Lung microvascular endothelial cell (primary cell): Measurements from ENCODE around the gene TNNI3. TPM values are rescaled to one million over a fixed set of nuclear protein-coding genes. Genes with fewer than 3 reads are reported as not detected.

Source experiments
- DNase-seq, 2 donors: peaks; one replicate each; pipeline versions ENCODE4 v3.0.0 to v3.0.0-alpha.2; 2010; ENCODE audit warnings: low read depth in 2 of 2
- total RNA-seq: library from RNA; depleted of rRNA; stranded (reverse); fragments of >200 nt; gene quantifications from 2 replicates; pipeline ENCODE4 v1.2.1, GENCODE V29; 2014

TNNI3 gene
- total RNA-seq, 1 donor from 2014 or later = not detected

DNA sequence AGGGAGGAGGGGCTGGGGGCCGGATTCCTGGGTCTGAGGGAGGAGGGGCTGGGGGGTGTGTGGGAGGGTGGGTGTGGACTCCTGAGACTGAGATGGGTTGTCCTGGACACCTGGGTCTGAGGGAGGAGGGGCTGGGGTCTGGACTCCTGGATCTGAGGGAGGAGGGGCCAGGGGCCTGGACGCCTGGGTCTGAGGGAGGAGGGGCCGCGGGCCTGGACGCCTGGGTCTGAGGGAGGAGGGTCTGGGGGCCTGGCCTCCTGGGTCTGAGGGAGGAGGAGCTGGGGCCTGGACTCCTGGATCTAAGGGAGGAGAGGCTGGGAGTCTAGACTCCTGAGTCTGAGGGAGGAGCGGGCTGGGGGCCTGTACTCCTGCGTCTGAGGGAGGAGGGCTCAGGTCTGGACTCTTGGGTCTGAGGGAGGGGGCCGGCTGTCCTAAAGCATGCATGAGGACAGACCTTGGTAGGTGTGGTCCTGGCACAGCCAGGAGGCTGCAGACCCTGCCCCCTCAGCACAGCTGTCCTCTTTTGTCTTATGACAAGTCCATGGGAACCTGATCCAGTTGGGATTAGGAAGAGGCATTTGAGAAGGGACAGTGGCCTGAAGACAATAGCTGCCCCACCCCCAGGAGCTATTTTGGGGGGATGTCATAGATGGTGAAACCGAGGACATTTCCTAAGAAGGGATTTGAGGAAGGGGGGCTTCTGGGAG is 9.8 kb downstream of the TNNI3 start:
- DNase-seq = no peak

- DNase-seq = no peak
Observed at GRCh38 chr19:55146705-55147273, 10.7 kb downstream of the TNNI3 start.

DNA sequence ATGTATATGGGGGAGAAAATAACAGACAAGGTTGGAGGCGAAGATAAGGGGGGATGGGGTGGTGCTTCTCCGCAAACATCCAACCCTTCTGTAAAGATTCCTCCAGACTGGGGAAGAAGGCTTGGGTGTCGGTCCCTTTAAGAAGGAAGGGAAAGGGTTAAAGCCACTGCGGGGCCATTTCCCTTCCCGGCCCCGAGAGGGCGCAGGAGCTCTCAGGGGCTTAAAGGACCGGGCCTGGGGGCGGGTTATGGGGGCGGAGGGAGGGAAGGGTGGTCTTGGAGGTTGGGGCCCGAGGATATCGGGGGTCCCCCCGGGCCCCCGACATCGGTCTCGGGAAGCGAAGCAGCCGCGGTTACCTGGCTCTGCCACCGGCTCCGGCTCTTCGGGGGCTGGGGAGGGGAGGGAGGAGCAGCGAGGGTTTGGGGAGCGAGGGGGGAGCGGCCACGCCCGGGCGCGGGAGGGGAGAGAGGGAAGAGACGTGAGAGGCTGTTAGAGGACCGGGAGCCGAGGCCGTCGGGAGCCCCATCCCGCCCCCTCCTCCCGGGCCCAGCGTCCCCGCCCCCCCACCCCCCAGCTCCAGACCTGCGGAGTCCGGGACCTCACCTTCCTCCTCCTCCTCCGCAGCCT is 11.3 kb downstream of the TNNI3 start:
- no peak for DNase-seq

GRCh38 chr19:55145232-55145631 is 12.3 kb downstream of the TNNI3 start:
- DNase-seq = no peak

DNA sequence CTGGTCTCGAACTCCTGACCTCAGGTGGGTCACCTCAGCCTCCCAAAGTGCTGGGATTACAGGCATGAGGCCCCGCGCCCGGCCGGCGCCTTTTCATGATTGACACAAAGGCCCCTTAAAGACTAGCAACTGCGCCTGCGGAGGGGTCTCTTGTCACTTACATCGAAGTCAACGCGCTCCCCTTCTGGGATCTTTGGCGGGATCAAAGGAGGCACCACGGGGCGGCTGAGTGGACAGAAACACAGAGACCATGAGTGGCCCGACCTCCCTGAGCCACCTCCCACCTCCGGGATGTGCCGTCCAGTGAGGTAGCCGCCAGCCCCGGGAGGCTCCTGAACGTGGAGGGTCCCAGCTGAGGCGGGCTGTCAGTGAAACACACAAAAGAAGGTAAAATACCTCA is 15.8 kb downstream of the TNNI3 start:
- no peak for DNase-seq

DNA sequence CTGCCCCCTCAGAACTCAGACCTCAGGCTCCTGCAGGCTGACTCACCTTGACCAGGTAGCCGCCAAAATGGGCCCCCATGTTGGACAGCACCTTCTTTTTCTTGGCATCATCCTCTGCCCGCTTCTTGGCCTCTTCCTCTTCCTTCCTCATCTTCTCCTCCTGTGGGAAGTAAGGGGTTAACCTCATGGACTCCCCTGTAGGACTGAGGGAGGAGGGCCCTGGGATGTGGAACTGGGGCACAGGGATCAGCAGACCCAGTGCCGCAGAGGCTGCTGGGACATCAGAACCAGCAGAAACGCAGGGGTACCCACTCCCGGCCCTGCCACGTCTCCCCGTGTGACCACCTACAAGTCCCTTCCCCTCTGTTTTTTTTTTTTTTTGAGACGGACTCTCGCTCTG is 19.6 kb downstream of the TNNI3 start:
- DNase-seq = no peak

DNA sequence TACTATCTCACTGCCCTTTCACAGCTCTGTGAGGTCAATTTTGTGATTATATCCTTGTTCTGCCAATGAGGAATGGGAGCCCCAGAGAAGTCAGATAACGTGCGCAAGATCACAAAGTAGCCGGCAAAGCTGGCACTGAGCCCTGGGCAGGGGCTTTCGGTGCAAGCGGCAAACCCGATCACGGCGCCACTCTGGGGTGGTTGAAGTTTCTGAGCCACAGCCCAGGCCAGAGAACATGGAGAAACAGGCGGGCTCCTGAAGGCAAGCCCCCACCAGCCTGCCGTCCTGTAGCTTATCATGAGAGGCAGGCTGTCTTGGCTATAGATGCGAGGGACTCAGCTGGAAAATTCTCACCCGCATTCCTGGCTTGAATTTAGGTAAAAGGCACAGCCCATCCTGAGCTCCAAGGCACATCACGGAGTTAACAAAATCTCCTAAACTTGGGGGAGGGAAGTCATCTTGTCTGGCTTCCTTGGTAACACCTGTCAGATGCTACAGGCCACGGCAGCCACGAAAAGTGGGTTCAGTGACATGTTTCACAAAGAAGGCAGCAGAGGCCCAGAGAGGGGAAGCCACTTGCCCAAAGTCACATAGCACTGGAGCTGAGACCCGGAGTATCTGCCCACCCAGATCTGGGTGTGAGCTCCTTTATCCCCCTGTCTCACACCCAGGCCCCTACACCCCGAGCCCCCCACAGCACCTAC is 21.0 kb downstream of the TNNI3 start:
- DNase-seq = no peak

- DNase-seq = no peak
Observed at GRCh38 chr19:55134736-55135135, 22.8 kb downstream of the TNNI3 start.

GRCh38 chr19:55133639-55134444 is 23.7 kb downstream of the TNNI3 start:
- DNase-seq = no peak

GRCh38 chr19:55132453-55133129 is 24.9 kb downstream of the TNNI3 start:
- peak; percentile 18 to 38 for DNase-seq

DNA sequence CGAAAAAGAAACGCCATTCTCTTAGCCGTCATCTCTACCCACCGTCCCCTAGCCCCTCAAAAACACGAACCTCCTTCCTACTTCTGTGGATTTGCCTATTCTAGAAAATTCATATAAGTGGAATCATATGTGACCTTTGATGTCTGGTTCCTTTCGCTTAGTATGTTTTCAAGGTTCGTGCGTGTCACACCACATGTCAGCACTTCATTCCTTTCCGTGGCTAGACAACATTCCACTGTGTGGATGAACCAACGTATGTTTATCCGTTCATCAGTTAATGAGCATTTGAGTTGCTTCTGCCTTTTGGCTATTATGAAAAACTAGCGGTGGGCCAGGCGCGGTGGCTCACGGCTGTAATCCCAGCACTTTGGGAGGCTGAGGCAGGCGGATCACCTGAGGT is 26.1 kb downstream of the TNNI3 start:
- DNase-seq = no peak

DNA sequence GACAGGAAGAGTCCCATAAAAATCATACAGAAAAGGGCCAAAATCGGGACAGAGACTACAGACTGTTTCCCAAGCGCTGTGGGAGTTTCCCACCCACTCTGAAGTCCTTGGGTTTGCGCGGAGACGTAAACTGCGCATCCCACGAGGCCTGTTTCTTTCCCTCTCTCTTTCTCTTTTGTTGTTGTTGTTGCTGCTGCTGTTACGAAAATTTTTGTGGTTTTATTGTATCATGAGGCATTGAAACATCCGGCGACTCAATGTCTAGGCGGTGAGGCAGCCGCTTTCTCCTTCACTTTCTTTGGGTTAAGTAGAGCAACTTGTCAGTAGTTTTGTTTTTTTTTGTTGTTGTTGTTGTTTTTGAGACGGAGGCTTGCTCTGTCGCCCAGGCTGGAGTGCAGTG is 38.5 kb downstream of the TNNI3 start:
- DNase-seq = no peak

DNA sequence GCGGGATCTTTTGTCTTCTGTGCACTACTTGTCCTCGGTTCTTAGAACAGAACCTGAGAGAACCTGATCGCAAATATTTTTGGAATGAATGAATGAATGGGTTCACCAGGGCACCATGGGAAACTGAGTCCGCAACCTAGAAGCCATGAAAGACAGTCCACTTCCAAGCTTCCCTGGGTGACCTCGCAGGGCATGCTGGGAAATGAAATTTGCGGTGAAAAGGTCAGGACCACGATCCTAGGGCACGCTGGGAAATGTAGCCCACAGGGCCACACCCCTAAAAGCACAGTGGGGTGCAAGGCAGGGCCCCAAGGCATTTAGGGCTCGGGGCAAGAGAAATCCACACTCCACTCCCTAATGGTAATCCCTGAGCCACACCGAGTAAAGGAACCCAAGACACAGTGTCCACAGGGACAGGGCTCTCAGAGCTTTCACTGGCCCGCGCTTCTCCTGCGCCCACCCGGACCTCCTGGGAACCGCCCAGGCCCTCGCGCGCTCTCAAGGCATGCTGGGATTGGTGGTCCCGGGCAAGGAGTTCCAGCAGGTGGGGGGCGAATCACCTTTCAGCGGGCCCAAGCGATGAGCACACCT is 39.0 kb downstream of the TNNI3 start:
- no peak for DNase-seq

DNA sequence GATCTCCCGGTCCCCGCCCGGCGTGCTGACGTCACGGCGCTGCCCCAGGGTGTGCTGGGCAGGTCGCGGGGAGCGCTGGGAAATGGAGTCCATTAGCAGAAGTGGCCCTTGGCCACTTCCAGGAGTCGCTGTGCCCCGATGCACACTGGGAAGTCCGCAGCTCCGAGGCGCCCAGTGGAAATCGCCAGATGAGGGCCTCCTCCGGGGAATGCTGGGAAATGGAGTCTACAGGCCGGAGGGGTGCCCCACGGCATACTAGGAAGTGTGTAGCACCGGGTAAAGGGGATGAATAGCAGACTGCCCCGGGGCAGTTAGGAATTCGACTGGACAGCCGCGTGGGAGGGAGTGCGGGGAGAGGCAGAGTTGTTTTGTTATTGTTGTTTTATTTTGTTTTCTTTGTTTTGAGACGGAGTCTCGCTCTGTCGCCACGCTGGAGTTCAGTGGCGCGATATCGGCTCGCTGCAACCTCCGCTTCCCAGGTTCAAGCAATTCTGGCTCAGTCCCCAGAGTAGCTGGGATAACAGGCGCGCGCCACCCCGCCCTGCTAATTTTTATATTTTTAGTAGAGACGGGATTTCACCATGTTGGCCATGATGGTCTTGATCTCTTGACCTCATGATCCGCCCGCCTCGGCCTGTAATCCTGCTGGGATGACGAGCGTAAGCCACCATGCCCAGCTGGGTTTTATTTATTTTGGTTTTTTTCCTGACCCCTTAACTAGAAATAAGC is 39.7 kb downstream of the TNNI3 start:
- DNase-seq = peak; percentile 99

GRCh38 chr19:55116859-55117662 is 40.5 kb downstream of the TNNI3 start, which contains the start of gene PPP1R12C:
TSS of gene PPP1R12C (minus strand) at chr19:55117637. CDS start at chr19:55117543, 94 bp downstream.
- DNase-seq = peak; percentile 24 to 33

- DNase-seq = peak; percentile 29 to 64
Observed at GRCh38 chr19:55116232-55116858, 41.2 kb downstream of the TNNI3 start.

- peak in 1 of 2 donors; percentile 52 for DNase-seq
Observed at GRCh38 chr19:55115446-55116065, 42.0 kb downstream of the TNNI3 start.

GRCh38 chr19:55114566-55115145 is 42.9 kb downstream of the TNNI3 start:
- DNase-seq = no peak
